Breast epithelium (tissue), 4 donors: ENCODE results near the gene ADRA1B. TPM values are rescaled to one million over a fixed set of nuclear protein-coding genes. Genes with fewer than 3 reads are reported as not detected.

Experiments
- DNase-seq, 2 donors: peaks; one replicate each; pipeline ENCODE4 v3.0.0-alpha.2; 2019; ENCODE audit warnings: low spot score in 2 of 2
- H3K27ac ChIP-seq, 2 donors: fragments of 200-600 bp; sonication (generic) in 1 of 2; one replicate each; pipeline ENCODE4 v1.5.1; 2016 to 2019; ENCODE audit warnings: mild to moderate bottlenecking in 1 of 2
- H3K27me3 ChIP-seq, 2 donors: fragments of 200-600 bp; sonication (generic) in 1 of 2; one replicate each; pipeline versions ENCODE4 v1.5.1 to v1.6.0; 2017 to 2019; ENCODE audit warnings: control low read depth in 1 of 2, mild to moderate bottlenecking in 1 of 2
- H3K36me3 ChIP-seq: fragments of 200-600 bp; one replicate; pipeline ENCODE4 v1.5.1; 2019
- H3K4me1 ChIP-seq, 2 donors: fragments of 200-600 bp; sonication (generic); one replicate each; pipeline ENCODE4 v1.5.1; 2016 to 2019; ENCODE audit warnings: control low read depth in 1 of 2
- H3K4me3 ChIP-seq, 3 donors: fragments of 200-600 bp; sonication (generic); 1 replicate in 2 of 3; 2 replicates in 1 of 3; pipeline ENCODE4 v1.5.1; 2016 to 2019; ENCODE audit warnings: mild to moderate bottlenecking in 3 of 3, moderate library complexity in 2 of 3
- H3K9me3 ChIP-seq, 2 donors: fragments of 200-600 bp; sonication (generic) in 1 of 2; one replicate each; pipeline ENCODE4 v1.5.1; 2016 to 2019; ENCODE audit warnings: control low read depth in 1 of 2
- CTCF ChIP-seq, 3 donors: fragments of 450-650 bp; IDR thresholded peaks; one replicate each; pipeline ENCODE4 v1.5.1; 2016 to 2017; ENCODE audit warnings: antibody characterized with exemption in 3 of 3, mild to moderate bottlenecking in 3 of 3, moderate library complexity in 3 of 3
- POLR2A ChIP-seq: fragments of 450-650 bp; IDR thresholded peaks from one replicate; pipeline ENCODE4 v1.6.1; 2016; ENCODE audit warnings: antibody characterized with exemption, mild to moderate bottlenecking, moderate library complexity
- POLR2AphosphoS5 ChIP-seq, 3 donors: sonication (generic); formaldehyde crosslinking; IDR thresholded peaks; one replicate each; pipeline ENCODE4 v1.6.1; 2017; ENCODE audit warnings: antibody characterized with exemption in 3 of 3
- intact Hi-C: fragments of 100-400 bp; cut with DNase I; formaldehyde crosslinking; loops from one replicate; pipeline ENCODE4 v1.15.1; 2023; ENCODE audit warnings: low total_unique reads
- total RNA-seq, 3 donors: library from RNA; depleted of rRNA; stranded (reverse); fragments of >200 nt; gene quantifications; one replicate each; pipeline ENCODE4 v1.1.0, GENCODE V29; 2016

Gene ADRA1B
- total RNA-seq, 3 donors from 2014 or later: 0.33 to 2.9 (median 0.88) TPM

DNA sequence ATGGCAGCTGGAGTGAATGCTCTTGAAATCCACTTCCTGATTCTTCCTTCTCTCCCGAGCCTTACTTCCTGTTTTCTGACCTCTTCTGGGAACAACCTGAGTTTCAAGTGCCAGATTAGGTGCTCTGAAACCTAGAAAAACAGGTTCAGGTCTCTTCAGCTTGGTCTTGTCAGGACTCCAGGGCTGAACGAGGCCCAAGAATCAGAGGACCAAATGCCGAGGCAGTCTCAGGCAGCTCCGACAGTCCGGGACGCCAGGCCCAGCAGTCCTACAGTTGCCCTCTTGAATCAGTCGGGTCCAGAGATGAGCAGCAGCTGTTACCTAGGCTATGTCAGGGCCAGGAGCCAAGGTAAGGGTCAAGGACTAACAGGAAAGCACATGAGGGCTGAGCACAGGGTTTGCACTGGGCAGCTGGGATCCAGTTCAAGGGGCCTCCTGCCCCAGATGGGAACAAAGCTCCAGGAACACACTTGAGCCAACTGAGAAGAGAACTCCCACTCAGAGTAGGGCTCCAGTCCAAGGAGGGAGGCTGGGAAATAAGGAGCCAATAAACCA lies 38.3 kb upstream of the ADRA1B start:
- Histone ChIP-seq H3K4me1 (peaks cover 0 to 8% of the 10 kb centered on the region in 2 donors), H3K27me3 (no peaks in the 10 kb centered on the region), H3K36me3 (no peaks in the 10 kb centered on the region), H3K9me3 (no peaks in the 10 kb centered on the region), H3K4me3 (no peak overlapping the region), H3K27ac (peak overlapping the region; percentile 60 to 86)
- TF ChIP-seq POLR2A (no peak), POLR2AphosphoS5 (IDR thresholded peaks at IDR 0.05) (no peak), CTCF (IDR thresholded peaks at IDR 0.05) (no peak)
- intact Hi-C loops: loop anchor here (1.0 kb wide), 1 partner anchor 7 kb away; no protein-coding TSS in a partner anchor
- DNase-seq: no peak

- no peak for DNase-seq
- Histone ChIP-seq H3K9me3 (no peaks in the 10 kb centered on the region), H3K27me3 (no peaks in the 10 kb centered on the region), H3K4me3 (peak overlapping the region in 1 of 3 donors; percentile 25), H3K27ac (peak overlapping the region in 1 of 2 donors; percentile 86), H3K36me3 (no peaks in the 10 kb centered on the region), H3K4me1 (peaks cover 0 to 8% of the 10 kb centered on the region in 2 donors)
- intact Hi-C loops: no loop called here
- TF ChIP-seq POLR2AphosphoS5 (IDR thresholded peaks at IDR 0.05): no peak
- TF ChIP-seq POLR2A: no peak
- TF ChIP-seq CTCF (IDR thresholded peaks at IDR 0.05): no peak
Observed at GRCh38 chr5:159878988-159879471, 37.3 kb upstream of the ADRA1B start.

GRCh38 chr5:159880676-159881075 lies 35.6 kb upstream of the ADRA1B start:
- intact Hi-C loops: no loop called here
- no peaks in the 10 kb centered on the region for H3K36me3 ChIP-seq
- H3K27me3 ChIP-seq: no peaks in the 10 kb centered on the region
- no peak overlapping the region for H3K4me3 ChIP-seq
- peaks cover 0 to 8% of the 10 kb centered on the region in 2 donors for H3K4me1 ChIP-seq
- TF ChIP-seq CTCF (IDR thresholded peaks at IDR 0.05) (no peak), POLR2AphosphoS5 (IDR thresholded peaks at IDR 0.05) (no peak), POLR2A (no peak)
- H3K27ac ChIP-seq: no peak overlapping the region
- no peaks in the 10 kb centered on the region for H3K9me3 ChIP-seq
- DNase-seq: no peak

GRCh38 chr5:159881967-159882366 lies 34.3 kb upstream of the ADRA1B start:
- Histone ChIP-seq H3K36me3 (no peaks in the 10 kb centered on the region), H3K9me3 (no peaks in the 10 kb centered on the region), H3K27ac (no peak overlapping the region), H3K4me1 (peaks cover 0 to 8% of the 10 kb centered on the region in 2 donors), H3K27me3 (no peaks in the 10 kb centered on the region), H3K4me3 (no peak overlapping the region)
- no peak for TF ChIP-seq CTCF (IDR thresholded peaks at IDR 0.05)
- no peak for TF ChIP-seq POLR2A
- no peak for TF ChIP-seq POLR2AphosphoS5 (IDR thresholded peaks at IDR 0.05)
- no peak for DNase-seq
- intact Hi-C loops: no loop called here

DNA sequence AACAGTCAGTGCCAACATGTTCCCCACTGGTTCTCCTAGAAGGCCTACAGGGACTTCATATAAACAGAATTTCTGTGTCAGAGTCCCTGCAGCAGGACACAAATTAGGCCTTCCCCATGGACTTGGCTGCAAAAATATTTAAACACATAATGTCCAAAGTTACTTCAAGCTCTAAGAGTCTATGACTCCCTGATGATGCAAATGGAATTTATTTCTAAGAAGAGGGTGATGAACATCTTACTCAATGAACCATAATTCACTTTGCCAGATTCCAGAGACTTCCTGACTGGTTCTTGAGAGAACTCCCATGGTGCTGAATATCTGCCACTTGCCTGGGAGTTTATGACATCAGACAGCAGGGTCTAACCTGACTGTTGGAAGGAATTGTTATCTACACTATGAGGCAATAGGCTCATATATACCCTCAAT lies 32.7 kb upstream of the ADRA1B start:
- Histone ChIP-seq H3K9me3 (no peaks in the 10 kb centered on the region), H3K36me3 (no peaks in the 10 kb centered on the region), H3K27ac (no peak overlapping the region), H3K4me1 (no peaks in the 10 kb centered on the region), H3K4me3 (no peak overlapping the region), H3K27me3 (no peaks in the 10 kb centered on the region)
- DNase-seq: no peak
- TF ChIP-seq POLR2AphosphoS5 (IDR thresholded peaks at IDR 0.05) (no peak), POLR2A (no peak), CTCF (IDR thresholded peaks at IDR 0.05) (no peak)
- intact Hi-C loops: no loop called here
